GM21576 (cell line): ENCODE data around the gene TSPEAR.
"Not testable (repeated sequence)": the region's sequence is repeated elsewhere in the genome, so short reads cannot be mapped to it uniquely, and the experiment has no call there.

Source experiments
- ATAC-seq: cut with Tn5 transposase; IDR thresholded peaks from one replicate; pipeline ENCODE4 v1.9.1; 2021; ENCODE audit warnings: mild to moderate bottlenecking, moderate library complexity; ENCODE audit not compliant: unreplicated experiment

The TSPEAR gene

DNA sequence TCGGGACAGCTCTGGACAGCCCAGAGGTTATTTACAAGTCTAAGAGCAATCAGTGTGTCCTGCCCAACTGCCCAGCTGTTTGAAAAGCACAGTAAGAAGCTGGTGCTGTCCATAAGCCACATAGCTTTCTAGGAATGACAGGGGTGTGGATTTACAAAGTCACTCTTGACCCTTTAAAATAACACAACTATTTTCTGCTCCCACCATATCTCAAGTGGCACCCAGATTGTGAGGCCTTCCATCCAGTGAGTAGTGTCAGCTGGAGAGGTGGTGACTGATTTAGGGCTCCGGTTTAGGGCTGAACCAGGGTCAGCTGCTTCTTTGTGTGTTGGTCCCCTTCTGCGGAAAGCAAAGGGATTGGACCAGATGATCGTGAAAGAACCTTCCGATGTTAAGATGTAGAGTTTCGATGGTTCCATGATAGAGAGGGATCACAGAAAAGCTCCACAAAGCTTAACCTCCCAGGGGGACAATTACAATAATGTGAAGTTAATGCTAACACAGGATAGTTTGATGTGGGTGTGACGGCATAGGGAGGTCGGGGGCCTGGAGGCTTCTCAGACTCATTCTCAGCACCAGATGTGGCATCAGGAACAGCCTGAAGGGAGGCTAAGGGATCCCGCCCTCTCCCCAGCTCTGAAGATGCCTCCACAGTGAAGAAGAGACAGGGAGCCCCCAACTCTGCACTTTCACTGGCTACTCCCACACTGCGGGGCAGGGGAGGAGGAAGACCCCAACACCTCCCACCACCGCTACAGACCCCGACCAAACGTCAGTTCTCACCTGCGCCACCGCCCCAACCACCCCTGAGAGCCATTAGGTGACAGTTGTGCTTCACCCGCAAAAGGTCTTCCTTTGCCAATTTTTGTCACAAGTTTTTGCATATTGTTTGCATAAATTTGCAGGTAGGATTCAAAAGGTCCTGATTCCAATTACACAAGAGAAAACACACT lies 215.5 kb downstream of the TSPEAR start:
- ATAC-seq: no peak

DNA sequence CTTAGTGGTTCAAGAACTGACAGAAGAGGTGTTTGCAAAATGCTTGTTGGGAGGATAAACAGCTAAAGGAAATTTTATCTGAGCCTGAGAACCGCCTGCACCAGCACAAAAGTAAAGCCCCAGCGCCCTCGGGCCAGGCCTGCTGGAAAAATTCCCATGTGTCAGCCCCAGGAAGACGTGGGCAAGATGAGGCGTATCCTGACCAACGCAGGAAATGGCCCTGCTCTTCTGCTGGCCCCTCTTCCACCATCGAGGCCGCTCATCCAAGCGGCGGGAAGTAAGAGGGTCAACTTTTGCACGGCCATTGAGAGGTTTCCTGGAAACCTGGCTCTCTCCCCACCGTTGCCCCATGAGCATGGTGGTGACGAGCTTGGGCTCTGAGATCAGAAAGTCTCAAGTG lies 216.4 kb downstream of the TSPEAR start:
- no peak for ATAC-seq

DNA sequence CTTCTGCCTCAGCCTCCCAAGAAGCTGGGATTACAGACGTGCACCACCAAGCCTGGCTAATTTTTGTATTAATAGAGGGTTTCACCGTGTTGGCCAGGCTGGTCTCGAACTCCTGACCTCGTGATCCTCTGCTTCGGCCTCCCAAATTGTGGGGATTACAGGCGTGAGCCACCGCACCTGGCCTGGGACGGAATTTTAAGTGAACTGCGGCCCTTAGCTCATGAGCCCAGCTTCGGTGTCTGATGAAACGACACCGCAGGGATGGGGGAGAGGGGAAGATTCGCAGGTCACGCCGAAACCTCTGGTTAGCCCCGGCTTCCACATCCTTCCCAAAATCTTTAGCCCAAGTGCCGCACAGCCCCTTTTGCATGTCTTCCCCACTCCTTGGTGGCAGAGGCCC lies 217.0 kb downstream of the TSPEAR start:
- no peak for ATAC-seq

DNA sequence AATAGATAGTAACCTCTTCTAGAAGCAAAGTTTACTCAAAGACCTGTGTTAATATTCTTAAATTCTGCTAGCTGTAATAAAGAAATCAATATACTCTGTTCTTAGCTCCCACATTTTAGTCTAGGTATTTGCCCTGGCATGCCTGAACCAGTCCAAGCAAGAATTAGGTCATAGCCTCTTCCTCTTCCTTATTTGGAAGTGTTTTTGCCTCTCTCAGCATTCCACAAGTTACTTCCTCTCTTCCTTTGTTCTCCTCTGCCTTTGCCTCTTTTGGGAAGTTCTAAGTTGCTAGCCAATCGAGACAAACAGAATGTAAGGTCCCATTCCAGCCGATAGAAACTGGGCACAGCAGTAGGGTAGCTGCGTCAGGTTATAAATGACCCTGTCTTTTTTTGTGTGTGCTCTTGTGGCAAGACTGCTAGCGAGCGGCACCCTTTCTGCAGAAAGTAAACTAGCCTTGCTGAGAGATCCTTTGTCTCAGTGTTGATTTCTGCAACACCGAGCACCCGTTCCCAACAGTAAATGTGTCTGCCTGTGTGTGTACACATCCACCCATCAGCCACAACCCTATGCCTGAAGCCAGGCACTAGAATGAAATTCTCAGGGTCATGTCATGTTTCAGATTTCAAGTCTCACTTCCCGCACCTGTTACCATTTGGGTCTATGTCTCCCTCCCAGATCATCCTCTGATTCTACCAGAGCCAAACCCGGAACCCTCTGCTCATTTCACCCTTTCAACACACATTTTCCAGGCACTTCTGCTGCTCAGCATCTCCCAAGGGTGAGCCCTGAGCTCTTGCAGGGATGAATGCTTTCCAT lies 218.6 kb downstream of the TSPEAR start:
- ATAC-seq: no peak

DNA sequence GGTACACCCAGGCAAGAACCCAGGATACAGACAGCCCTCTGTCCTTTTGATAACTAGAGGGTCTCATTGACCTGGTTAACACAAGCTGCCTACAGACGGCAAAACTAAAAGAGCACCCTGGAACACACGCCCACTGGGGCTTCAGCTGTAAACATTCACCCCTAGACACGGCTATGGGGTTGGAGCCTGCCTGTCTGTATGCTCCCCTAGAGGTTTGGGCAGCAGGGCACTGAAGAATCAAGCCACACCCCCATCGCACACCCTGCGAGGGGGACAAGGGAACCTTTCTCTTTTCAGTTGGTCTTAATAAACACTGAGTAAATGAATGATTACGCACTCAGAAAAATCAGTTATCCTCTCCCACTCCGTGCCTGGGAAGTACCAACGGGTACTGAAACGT lies 220.6 kb downstream of the TSPEAR start:
- ATAC-seq: no peak

DNA sequence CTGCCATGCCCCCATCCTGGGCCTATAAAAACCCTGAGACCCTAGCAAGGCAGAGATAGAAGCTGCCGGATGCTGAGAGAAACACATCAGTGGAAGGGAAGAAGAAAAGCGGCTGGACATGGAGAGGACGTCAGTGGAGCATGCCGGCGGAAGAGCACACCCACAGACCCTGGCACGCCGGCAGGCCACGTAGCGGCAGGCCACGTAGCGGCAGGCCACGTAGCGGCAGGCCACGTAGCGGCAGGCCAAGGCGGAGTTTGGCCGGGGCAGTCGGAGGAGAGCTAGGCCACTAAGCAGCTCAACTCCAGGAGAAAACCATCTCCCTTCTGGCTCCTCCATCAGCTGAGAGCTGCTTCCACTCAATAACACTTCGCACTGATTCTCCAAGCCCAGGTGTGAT lies 221.0 kb downstream of the TSPEAR start:
- ATAC-seq: no peak

DNA sequence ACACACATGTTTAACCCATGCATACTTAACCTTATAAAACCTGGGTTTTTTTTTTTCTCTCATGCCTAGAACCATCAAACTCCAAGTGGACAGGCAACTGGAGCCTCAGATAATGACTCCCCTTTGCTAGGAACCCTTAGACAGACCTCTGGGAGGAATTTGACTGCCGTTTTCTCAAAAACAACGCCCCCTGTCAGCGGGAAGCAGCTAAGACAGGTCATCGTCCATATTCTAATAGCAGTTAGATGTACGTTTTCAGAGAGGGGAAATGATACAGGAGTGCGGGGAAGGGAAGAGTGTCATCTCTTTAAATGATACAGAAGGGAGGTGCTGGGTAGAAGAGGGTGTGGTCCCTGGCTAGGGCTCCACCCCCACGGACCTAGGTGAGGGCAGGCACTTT lies 221.4 kb downstream of the TSPEAR start:
- no peak for ATAC-seq

DNA sequence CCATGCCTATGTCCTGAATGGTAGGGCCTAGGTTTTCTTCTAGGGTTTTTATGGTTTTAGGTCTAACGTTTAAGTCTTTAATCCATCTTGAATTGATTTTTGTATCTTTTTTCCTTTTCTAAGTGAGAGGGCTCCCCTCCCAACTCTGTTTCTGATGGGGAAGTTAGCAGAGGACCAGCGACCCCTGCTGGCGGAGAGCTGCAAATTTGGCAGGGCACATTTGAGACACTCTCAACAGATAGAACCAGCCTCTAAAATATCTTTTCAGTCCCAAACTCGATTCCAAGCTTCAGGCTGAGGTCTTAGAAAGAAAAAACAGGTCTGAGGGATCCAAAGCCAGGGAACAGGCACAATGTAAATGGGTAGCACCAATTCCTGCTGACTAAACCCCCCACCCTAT lies 223.5 kb downstream of the TSPEAR start:
- no peak for ATAC-seq

DNA sequence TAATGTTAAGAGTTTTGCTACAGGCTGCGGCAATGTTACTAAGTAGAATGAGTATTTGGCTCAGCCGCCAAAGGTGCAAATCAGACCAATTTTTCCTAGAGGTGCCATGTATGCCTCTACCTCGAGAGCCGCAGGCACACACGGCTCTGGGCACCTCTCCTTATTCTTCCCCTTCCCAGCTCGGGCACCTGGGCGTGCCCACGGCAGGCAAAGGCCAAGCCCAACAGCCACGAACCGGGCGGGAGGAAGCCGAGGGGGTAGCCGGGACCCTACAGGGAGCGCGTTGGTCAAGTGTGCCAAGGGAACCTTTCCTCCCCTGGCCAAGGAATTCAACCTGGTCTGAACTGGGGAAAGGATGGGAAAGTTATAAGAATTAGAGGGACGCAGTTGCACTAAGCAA lies 225.1 kb downstream of the TSPEAR start:
- ATAC-seq: no peak

DNA sequence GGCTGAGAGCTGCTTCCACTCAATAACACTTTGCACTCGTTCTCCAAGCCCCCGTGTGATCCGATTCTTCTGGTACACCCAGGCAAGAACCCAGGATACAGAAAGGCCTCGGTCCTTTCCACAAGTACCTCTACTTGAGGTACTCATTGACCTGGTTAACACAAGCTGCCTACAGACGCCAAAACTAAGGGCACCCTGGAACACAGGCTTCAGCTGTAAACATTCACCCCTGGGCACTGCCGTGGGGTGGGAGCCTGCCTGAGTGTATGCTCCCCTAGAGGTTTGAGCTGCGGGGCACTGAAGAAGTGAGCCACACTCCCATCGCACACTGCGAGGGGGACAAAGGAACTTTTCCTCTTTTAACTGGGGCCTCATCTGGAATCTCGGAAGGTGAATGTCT lies 225.6 kb downstream of the TSPEAR start:
- no peak for ATAC-seq

DNA sequence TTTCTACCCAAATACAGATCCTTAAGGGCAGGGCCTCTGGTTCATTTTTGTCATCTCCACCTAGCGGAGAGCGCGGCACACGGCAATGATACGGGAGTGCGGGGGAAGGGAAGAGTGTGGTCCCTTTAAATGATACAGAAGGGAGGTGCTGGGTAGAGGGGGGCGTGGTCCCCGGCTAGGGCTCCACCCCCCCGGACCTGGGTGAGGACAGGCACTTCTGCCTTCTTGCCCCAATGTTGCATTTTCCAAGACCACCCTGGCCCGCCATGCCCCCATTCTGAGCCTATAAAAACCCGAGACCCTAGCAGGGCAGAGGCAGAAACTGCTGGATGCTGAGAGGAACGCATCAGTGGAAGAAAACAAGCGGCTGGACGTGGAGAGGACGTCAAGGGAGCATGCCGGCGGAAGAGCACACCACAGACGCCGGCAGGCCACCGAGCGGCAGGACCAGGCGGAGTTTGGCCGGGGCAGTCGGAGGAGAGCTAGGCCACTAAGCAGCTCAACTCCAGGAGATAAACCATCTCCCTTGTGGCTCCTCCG lies 226.0 kb downstream of the TSPEAR start:
- ATAC-seq: no peak

DNA sequence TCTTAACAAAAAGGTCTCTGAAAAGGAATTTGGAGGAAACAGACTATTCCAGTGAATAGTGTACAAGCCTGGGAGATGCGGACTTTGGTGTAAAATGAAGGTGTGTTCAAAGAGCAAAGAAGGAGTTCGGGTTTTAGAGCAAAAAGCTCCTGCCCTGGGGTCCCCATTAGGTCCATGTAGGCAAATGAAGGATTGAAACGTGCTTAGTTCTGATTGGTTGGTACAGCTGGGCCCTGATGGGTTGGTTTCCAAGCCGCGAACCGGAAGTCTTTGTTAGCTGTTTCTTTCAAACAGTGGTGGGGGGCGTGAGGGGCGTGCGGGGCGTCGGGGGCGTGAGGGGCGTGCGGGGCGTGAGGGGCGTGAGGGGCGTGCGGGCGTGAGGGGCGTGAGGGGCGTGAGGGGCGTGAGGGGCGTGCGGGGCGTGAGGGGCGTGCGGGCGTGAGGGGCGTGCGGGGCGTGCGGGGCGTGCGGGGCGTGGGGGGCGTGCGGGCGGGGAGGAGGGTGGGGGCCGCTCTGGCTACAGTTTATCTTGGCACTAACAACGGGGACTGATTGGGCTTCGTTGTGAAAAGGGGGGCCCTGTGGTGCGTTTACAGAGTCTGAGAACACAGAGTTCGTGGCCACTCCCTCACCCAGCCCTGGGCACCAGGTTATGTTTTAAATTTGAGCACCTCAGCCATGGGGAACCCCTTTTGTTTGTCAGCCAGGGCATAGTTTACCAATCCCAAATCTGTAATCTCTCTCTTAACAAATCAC lies 226.7 kb downstream of the TSPEAR start:
- ATAC-seq: no peak

DNA sequence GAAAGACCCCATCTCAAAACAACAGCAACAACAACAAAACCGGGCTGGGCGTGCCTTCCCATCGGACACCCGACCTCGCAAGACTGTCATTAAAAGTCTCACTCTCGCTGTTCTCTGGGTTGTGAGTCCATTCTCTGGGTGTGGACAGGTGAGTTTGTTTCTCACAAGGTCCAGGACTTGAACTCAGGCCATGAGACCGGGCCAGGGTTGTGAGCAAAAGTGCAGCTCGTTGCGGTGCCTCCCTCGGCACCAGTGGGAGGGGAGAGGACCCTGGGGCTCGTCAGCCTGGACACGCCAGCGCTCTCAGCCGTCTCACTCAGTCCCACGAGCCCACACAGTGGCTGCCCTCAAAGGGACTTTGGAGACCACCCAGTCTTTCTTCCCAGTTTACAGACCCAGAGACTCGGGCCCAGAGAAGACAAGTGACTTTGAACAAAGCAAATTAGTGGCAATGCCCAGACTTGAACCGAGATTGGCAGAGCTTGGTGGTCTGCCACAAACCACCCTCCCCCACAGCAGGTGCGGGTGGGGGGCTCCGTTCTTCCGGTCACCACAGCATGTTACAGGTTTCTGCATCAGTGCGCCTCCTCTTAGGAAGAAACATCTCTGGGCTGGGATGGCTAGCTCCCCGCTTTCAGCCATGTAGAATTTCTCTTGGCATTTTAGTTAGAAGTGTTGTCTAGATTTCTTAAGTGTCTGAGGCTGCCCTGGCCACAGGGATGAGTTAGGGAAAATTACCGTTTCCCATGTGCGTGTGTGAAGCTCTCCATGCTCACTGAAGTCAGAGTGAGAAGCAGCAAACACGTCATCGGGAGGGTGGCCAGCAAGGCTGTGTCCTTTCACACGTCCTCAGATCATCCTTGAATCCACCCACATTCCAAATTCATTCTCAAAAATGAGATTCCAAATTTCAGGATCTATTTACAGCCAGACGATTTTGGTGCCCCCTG lies 227.8 kb downstream of the TSPEAR start:
- ATAC-seq: no peak

DNA sequence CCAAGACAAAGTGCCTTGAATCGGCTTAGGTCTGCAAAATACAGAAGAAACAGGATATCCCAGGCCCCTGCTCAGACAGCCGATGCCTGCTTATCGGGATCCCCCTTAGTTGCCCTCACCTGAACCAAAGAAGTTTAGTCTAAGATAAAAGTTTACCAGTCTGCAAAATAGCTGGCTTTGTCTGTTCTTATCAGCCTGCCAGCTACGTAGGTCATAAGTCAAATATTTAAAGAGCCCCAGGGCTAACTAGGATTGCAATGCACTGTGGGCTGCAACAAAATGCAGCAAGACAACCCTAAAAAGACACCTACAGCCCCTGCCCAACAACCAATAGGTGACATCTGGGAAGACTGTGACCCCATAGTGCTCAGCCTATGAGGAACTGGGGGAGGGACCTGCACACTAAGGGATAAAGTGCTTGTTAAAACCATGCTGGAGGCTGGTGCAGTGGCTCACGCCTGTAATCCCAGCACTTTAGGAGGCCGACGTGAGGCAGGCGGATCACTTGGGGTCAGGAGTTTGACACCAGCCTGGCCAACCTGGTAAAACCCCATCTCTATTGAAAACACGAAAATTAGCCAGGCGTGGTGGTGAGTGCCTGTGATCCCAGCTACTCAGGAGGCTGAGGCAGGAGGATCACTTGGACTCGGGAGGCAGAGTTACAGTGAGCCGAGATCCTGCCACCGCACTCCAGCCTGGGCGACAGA lies 228.6 kb downstream of the TSPEAR start:
- no peak for ATAC-seq

DNA sequence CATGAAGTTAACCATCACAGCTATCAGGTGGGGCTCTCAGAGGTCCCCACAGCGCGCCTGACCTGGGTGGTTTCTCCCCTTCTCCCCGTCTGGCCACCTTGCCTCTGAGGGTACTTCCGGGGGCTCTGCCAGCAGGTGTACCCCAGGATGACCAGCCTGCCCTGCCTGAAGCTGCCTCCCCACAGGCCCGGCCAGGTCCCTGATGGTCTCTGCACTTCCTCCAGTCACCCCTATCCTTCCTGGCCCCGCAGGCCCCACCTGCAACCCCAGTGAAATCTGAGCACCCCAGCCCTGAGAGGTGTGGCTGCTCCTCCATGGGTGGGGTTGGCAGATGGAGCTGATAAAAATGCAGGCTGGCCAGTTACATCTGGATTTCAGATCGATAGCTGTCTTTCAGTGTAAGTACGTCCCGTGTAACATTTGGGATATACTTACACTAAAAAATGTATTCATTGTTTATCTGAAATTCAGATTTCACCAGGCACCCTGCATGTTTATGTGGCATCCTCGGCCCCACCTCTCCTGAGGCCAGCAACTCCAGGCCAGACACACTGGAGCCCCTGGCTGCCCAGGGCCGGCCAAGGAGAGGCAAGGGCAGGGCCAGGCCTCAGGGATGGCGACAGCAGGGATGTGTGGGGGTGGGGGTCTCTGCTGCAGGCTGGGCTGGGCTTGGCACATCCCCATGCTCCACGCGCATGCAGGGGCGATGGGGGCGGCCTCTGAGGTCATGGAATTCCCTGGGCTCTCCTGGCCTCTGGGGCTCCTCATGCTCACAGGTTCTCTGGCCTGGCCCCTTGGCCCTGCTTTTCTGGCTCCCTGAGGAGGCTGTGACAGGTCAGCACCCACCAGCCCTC lies 230.9 kb downstream of the TSPEAR start:
- ATAC-seq: no peak

DNA sequence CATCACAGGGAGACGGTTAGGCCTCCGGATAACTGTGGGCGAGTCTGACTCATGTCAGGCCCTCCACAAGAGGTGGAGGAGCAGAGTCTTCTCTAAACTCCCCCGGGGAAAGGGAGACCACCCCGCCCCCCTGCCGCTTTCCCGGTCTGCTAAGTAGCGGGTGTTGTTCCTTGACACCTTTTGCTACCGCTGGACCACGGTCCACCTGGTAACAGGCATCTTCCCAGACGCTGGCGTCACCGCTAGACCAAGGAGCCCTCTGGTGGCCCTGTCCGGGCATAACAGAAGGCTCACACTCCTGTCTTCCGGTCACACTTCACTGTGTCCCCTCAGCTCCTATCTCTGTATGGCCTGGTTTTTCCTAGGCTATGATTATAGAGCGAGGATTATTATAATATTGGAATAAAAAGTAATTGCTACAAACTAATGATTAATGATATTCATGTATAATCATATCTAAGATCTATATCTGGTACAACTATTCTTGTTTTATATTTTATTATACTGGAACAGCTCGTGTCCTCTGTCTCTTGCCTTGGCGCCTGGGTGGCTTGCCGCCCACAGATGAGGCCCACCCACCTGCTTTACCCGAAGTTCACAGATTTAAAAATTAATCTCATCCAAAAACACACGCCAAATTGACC lies 231.7 kb downstream of the TSPEAR start:
- not testable (repeated sequence) for ATAC-seq

DNA sequence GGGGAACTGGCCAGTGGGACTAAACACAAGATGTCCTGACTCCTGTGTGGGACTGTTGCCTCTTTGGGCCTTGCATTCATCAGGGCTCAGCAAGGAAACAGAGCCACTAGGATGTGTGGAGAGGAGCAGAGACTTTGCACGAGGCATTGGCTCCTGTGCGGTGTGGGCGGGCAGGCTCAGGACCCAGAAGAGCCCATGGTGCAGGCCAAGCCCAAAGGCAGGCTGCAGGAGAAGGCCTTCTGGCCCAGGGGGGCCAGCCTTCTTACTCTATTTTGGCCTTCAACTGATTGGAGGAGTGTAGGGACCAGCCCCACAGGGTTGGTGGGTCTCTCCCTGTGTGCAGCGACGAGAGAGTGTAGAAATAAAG lies 232.6 kb downstream of the TSPEAR start:
- ATAC-seq: no peak
